ENCODE results near the gene KITLG.

The KITLG gene

DNA sequence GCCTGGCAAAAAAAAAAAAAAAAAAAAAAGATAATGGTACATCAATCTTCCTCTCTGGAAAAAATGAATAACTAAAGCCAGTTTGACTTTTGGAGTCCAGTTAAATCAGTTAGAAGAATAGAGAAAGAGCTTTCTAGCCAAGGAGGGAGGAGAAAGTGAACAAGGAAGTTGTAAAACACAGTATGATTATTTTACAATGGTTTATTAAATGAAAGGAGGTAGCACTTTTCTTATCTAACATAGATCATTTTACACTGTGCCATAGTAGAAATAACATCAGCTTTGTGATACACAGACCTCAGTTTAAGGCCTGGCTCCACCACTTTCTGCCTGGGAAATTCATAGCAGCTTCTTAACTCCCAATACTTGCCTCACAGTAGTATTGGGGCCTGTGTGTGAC lies 15.4 kb upstream of the KITLG start:
- Histone ChIP-seq H3K79me1 (ENCODE audit: low read depth, low read length) (no peaks in the 10 kb centered on the region), H2BK5ac (ENCODE audit: low read length) (no peak overlapping the region), H3K14ac (ENCODE audit: low read length) (no peak overlapping the region), H3K4me1 (ENCODE audit: control insufficient read depth in 2 of 2, insufficient read depth in 1 of 2, low read depth in 1 of 2, low read length in 2 of 2) (no peaks in the 10 kb centered on the region), H3K27ac (replicated peaks; ENCODE audit: low read length) (no peak overlapping the region), H2BK12ac (ENCODE audit: low read length) (no peak overlapping the region), H2BK15ac (ENCODE audit: low read length) (no peak overlapping the region), H4K91ac (ENCODE audit: low read depth, low read length, poor library complexity) (no peak overlapping the region), H3K4ac (ENCODE audit: low read length) (no peak overlapping the region), H3K9me3 (replicated peaks in 1 of 2; ENCODE audit: control insufficient read depth in 2 of 2, insufficient read depth in 1 of 2, low read depth in 1 of 2, low read length in 2 of 2) (no peaks in the 10 kb centered on the region), H3K27me3 (ENCODE audit: control insufficient read depth in 3 of 3, insufficient read depth in 3 of 3, low read depth in 1 of 3, low read length in 3 of 3) (no peaks in the 10 kb centered on the region), H3K9ac (ENCODE audit: low read depth, low read length, poor library complexity) (no peak overlapping the region), H3K23ac (ENCODE audit: low read depth, low read length, poor library complexity) (no peak overlapping the region), H2AK5ac (ENCODE audit: low read depth, low read length) (no peak overlapping the region), H2AFZ (ENCODE audit: low read length) (no peak overlapping the region), H3K4me3 (ENCODE audit: low read length in 2 of 2) (no peak overlapping the region), H3K18ac (ENCODE audit: low read length) (no peak overlapping the region), H2BK120ac (ENCODE audit: low read depth, low read length) (no peak overlapping the region), H4K8ac (ENCODE audit: low read depth, low read length) (no peak overlapping the region), H3K36me3 (replicated peaks in 1 of 2; ENCODE audit: control insufficient read depth in 2 of 2, insufficient read depth in 2 of 2, low read length in 2 of 2) (no peaks in the 10 kb centered on the region), H3K4me2 (ENCODE audit: insufficient read depth, low read length, poor library complexity, severe bottlenecking) (no peak overlapping the region)
- DNase-seq (ENCODE audit: low spot score) = no peak

DNA sequence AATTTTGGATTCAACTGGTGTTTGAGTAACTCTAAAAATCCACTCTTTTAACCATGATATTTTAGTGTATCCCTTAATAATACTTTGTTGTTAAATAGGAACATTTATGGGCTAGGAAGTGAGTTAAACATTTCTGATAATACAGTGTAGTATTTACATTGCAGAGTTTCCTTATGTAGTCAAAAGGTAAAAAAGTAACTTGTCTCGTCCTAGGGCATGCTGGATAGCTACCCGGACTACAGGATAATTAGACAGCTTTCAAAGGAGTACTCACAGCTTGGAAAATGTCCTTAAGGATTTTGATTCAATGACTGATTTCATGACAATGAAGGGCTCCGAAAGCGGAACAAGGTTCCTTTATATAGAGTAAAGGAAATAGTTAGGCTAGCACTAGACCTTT lies 14.5 kb upstream of the KITLG start:
- no peak overlapping the region for H4K91ac ChIP-seq (ENCODE audit: low read depth, low read length, poor library complexity)
- H3K9me3 ChIP-seq (replicated peaks in 1 of 2; ENCODE audit: control insufficient read depth in 2 of 2, insufficient read depth in 1 of 2, low read depth in 1 of 2, low read length in 2 of 2) = no peaks in the 10 kb centered on the region
- H4K8ac ChIP-seq (ENCODE audit: low read depth, low read length) = no peak overlapping the region
- no peaks in the 10 kb centered on the region for H3K36me3 ChIP-seq (replicated peaks in 1 of 2; ENCODE audit: control insufficient read depth in 2 of 2, insufficient read depth in 2 of 2, low read length in 2 of 2)
- H2AK5ac ChIP-seq (ENCODE audit: low read depth, low read length) = no peak overlapping the region
- H2BK120ac ChIP-seq (ENCODE audit: low read depth, low read length) = no peak overlapping the region
- no peak overlapping the region for H3K4me3 ChIP-seq (ENCODE audit: low read length in 2 of 2)
- no peak overlapping the region for H2BK12ac ChIP-seq (ENCODE audit: low read length)
- no peak overlapping the region for H3K9ac ChIP-seq (ENCODE audit: low read depth, low read length, poor library complexity)
- no peak overlapping the region for H2BK15ac ChIP-seq (ENCODE audit: low read length)
- no peak overlapping the region for H3K23ac ChIP-seq (ENCODE audit: low read depth, low read length, poor library complexity)
- no peaks in the 10 kb centered on the region for H3K27me3 ChIP-seq (ENCODE audit: control insufficient read depth in 3 of 3, insufficient read depth in 3 of 3, low read depth in 1 of 3, low read length in 3 of 3)
- H2BK5ac ChIP-seq (ENCODE audit: low read length) = no peak overlapping the region
- H2AFZ ChIP-seq (ENCODE audit: low read length) = no peak overlapping the region
- H3K4ac ChIP-seq (ENCODE audit: low read length) = no peak overlapping the region
- no CpG with 5 or more reads among the region's 4 CpGs for WGBS, 2 donors (ENCODE audit: extremely low coverage in 2 of 2, insufficient read length in 2 of 2, insufficient replicate concordance in 1 of 2)
- H3K4me2 ChIP-seq (ENCODE audit: insufficient read depth, low read length, poor library complexity, severe bottlenecking) = no peak overlapping the region
- no peak overlapping the region for H3K14ac ChIP-seq (ENCODE audit: low read length)
- no peak overlapping the region for H3K18ac ChIP-seq (ENCODE audit: low read length)
- DNase-seq (ENCODE audit: low spot score) = no peak
- H3K79me1 ChIP-seq (ENCODE audit: low read depth, low read length) = no peaks in the 10 kb centered on the region
- no peak overlapping the region for H3K27ac ChIP-seq (replicated peaks; ENCODE audit: low read length)
- H3K4me1 ChIP-seq (ENCODE audit: control insufficient read depth in 2 of 2, insufficient read depth in 1 of 2, low read depth in 1 of 2, low read length in 2 of 2) = no peaks in the 10 kb centered on the region

DNA sequence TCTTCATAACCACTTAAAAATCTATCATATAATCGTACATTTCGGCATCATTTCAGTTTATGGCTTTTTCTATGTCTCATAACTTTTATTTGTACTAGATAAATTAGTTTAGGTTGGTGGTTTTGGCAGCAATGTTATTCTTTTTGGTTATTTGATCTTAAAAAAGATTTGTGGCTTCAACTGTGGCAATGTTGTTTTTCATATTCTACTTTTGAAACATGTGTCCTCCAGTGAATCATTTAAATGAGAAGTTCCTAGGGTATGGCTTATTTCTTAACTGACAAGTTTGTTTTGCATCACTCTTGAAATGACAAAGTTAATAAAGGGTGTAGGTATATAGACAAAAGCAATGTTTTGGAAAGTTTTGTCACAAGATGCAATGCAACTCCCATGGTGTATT lies 11.1 kb upstream of the KITLG start:
- no peak overlapping the region for H3K27ac ChIP-seq (replicated peaks; ENCODE audit: low read length)
- H3K36me3 ChIP-seq (replicated peaks in 1 of 2; ENCODE audit: control insufficient read depth in 2 of 2, insufficient read depth in 2 of 2, low read length in 2 of 2) = no peaks in the 10 kb centered on the region
- H3K4me3 ChIP-seq (ENCODE audit: low read length in 2 of 2) = no peak overlapping the region
- no peak overlapping the region for H2BK12ac ChIP-seq (ENCODE audit: low read length)
- H3K9me3 ChIP-seq (replicated peaks in 1 of 2; ENCODE audit: control insufficient read depth in 2 of 2, insufficient read depth in 1 of 2, low read depth in 1 of 2, low read length in 2 of 2) = peaks cover 3 to 7% of the 10 kb centered on the region in 2 donors
- H3K4me2 ChIP-seq (ENCODE audit: insufficient read depth, low read length, poor library complexity, severe bottlenecking) = no peak overlapping the region
- H3K9ac ChIP-seq (ENCODE audit: low read depth, low read length, poor library complexity) = no peak overlapping the region
- no peaks in the 10 kb centered on the region for H3K4me1 ChIP-seq (ENCODE audit: control insufficient read depth in 2 of 2, insufficient read depth in 1 of 2, low read depth in 1 of 2, low read length in 2 of 2)
- no peak overlapping the region for H2BK15ac ChIP-seq (ENCODE audit: low read length)
- H2AK5ac ChIP-seq (ENCODE audit: low read depth, low read length) = no peak overlapping the region
- H4K91ac ChIP-seq (ENCODE audit: low read depth, low read length, poor library complexity) = no peak overlapping the region
- H4K8ac ChIP-seq (ENCODE audit: low read depth, low read length) = no peak overlapping the region
- no peak overlapping the region for H2AFZ ChIP-seq (ENCODE audit: low read length)
- no peak overlapping the region for H3K23ac ChIP-seq (ENCODE audit: low read depth, low read length, poor library complexity)
- WGBS, 2 donors (ENCODE audit: extremely low coverage in 2 of 2, insufficient read length in 2 of 2, insufficient replicate concordance in 1 of 2) = 100% methylated on average over 2 of the region's 2 CpGs; no CpG with 5 or more reads in 1 of the 2 donors
- no peak overlapping the region for H3K4ac ChIP-seq (ENCODE audit: low read length)
- H3K79me1 ChIP-seq (ENCODE audit: low read depth, low read length) = no peaks in the 10 kb centered on the region
- no peak overlapping the region for H3K14ac ChIP-seq (ENCODE audit: low read length)
- H3K18ac ChIP-seq (ENCODE audit: low read length) = no peak overlapping the region
- DNase-seq (ENCODE audit: low spot score) = no peak
- H2BK5ac ChIP-seq (ENCODE audit: low read length) = no peak overlapping the region
- H3K27me3 ChIP-seq (ENCODE audit: control insufficient read depth in 3 of 3, insufficient read depth in 3 of 3, low read depth in 1 of 3, low read length in 3 of 3) = no peaks in the 10 kb centered on the region
- H2BK120ac ChIP-seq (ENCODE audit: low read depth, low read length) = no peak overlapping the region

DNA sequence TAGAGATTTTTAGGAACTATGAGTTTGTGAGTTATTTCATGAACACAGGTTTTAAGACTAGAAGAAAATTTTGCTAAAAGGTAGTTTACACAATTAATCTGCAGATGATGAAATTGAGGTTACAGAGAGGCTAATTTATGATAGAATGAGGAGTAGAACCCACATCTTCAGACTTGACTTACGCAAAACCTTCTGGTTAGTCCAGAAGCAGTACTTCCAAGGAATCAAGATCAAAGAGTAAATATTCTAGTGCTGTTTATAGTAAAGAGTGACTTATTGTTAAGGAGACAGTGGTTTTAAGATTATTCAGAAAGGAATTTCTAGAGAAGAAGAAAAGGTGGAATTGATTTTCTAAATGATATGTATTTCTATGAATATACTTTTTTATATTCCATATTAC lies 10.6 kb upstream of the KITLG start:
- H4K91ac ChIP-seq (ENCODE audit: low read depth, low read length, poor library complexity) = no peak overlapping the region
- no peak overlapping the region for H3K9ac ChIP-seq (ENCODE audit: low read depth, low read length, poor library complexity)
- no peaks in the 10 kb centered on the region for H3K36me3 ChIP-seq (replicated peaks in 1 of 2; ENCODE audit: control insufficient read depth in 2 of 2, insufficient read depth in 2 of 2, low read length in 2 of 2)
- DNase-seq (ENCODE audit: low spot score) = no peak
- H3K27ac ChIP-seq (replicated peaks; ENCODE audit: low read length) = no peak overlapping the region
- no peak overlapping the region for H3K23ac ChIP-seq (ENCODE audit: low read depth, low read length, poor library complexity)
- no CpG with 5 or more reads among the region's 1 CpG for WGBS, 2 donors (ENCODE audit: extremely low coverage in 2 of 2, insufficient read length in 2 of 2, insufficient replicate concordance in 1 of 2)
- H2AFZ ChIP-seq (ENCODE audit: low read length) = no peak overlapping the region
- H3K14ac ChIP-seq (ENCODE audit: low read length) = no peak overlapping the region
- no peaks in the 10 kb centered on the region for H3K27me3 ChIP-seq (ENCODE audit: control insufficient read depth in 3 of 3, insufficient read depth in 3 of 3, low read depth in 1 of 3, low read length in 3 of 3)
- H3K18ac ChIP-seq (ENCODE audit: low read length) = no peak overlapping the region
- H2BK120ac ChIP-seq (ENCODE audit: low read depth, low read length) = no peak overlapping the region
- no peak overlapping the region for H2BK15ac ChIP-seq (ENCODE audit: low read length)
- peaks cover 6 to 12% of the 10 kb centered on the region in 2 donors for H3K9me3 ChIP-seq (replicated peaks in 1 of 2; ENCODE audit: control insufficient read depth in 2 of 2, insufficient read depth in 1 of 2, low read depth in 1 of 2, low read length in 2 of 2)
- no peak overlapping the region for H3K4me3 ChIP-seq (ENCODE audit: low read length in 2 of 2)
- no peak overlapping the region for H2BK12ac ChIP-seq (ENCODE audit: low read length)
- H3K4me1 ChIP-seq (ENCODE audit: control insufficient read depth in 2 of 2, insufficient read depth in 1 of 2, low read depth in 1 of 2, low read length in 2 of 2) = no peaks in the 10 kb centered on the region
- H2BK5ac ChIP-seq (ENCODE audit: low read length) = no peak overlapping the region
- no peak overlapping the region for H3K4ac ChIP-seq (ENCODE audit: low read length)
- no peak overlapping the region for H2AK5ac ChIP-seq (ENCODE audit: low read depth, low read length)
- no peak overlapping the region for H4K8ac ChIP-seq (ENCODE audit: low read depth, low read length)
- H3K4me2 ChIP-seq (ENCODE audit: insufficient read depth, low read length, poor library complexity, severe bottlenecking) = no peak overlapping the region
- no peaks in the 10 kb centered on the region for H3K79me1 ChIP-seq (ENCODE audit: low read depth, low read length)

Measured in neuronal stem cell (in vitro differentiated cells).